AG08395 (cell line): ENCODE data around the gene SUPT7L.
A peak's percentile ranks its signal among the peaks of the same experiment; 100 is the strongest.
"Not testable (repeated sequence)": the region's sequence is repeated elsewhere in the genome, so short reads cannot be mapped to it uniquely, and the experiment has no call there.

Source experiments
- DNase-seq: peaks from one replicate; pipeline ENCODE4 v3.0.0; 2012; ENCODE audit warnings: mixed read lengths, low spot score

The SUPT7L gene

DNA sequence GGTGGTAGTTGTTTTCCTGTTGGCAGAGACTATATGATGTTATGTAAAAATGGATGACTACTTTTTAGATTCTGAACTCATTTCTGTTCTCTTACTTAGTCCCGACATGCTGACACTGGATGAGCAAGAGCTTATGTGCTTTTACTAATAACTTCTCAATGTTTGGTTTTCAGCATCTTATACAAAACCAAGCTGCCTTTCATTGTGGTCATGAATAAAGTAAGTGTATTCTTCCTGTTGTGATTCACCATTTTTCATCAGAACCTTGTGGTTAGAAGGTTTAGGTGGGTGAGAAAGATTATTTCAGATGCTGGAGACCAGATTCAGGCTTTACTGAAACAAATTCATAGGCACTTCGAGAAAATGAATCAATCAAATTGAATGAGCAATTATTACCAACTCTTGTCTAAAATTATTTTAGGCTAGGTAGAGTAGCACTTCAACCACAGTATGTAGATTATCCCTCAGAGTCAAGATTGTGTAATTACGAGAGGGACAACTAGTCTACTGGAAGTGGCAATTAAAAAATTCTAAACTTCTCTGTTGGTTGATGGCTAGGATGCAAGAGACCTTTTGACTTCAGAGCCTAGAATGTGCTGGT, 25.3 kb downstream of the SUPT7L start:
- peak; percentile 27 for DNase-seq

GRCh38 chr2:27636766-27637165, 26.6 kb downstream of the SUPT7L start:
- no peak for DNase-seq

DNA sequence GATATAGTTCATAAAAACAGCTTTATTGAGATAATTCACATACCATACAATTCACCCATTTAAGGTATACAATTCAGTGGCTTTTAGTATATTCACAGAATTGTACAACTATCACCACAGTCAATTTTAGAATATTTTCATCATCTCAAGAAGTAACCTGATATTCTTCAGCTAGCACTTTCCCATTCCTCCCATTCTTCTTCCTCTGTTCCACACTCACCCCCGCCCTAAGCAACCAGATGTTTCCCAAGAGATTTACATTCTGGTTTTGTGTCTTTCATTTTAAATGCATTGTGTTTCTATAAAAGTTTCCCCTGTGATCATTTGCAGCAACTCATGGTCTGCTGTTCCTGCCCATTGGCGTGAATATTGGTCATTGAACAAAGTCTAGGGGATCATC, 29.1 kb downstream of the SUPT7L start:
- no peak for DNase-seq

- not testable (repeated sequence) for DNase-seq
These were observed 33.2 kb downstream of the SUPT7L start for GRCh38 chr2:27630257-27630656.

DNA sequence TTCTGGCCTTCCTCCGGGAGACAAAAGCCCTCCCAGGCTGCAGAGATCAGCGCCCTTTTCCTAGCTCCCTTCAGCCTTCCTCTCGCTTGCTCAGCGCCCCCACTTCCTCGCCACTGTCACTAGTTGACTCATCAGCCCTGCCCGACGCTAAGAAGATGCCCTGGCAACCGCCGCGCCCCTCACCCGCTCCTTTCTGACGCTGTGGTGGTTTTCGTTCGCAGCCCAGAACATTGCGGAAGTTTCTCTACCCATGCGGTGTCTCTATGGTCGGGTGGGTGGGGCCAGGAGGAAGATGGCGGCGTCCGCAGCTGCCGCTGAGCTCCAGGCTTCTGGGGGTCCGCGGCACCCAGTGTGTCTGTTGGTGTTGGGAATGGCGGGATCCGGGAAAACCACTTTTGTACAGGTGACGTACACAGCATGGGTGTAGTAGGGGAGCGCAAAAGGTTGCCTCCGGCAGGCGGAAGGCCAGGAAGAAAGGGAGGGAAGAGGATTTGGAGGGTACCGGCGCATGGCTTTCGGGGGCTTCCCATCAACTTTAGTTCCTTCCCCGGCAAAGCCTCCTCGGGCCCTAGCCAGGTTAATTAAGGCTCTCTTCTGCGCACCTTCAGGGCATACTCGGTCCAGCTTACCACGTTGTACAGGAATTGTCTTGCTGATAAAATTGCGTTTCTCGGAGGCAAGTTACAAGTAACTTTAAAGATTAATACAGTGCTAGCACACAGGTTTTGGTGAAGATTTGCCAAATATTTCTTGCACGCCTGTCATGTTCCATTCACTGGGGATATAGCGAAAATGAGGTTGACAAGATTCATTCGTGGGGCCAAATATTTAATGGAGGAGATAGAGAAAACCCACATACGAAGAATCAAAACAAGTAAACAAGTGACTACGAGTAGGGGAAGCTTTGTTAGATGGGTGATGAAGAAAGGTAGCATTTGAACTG, 34.4 kb downstream of the SUPT7L start, which contains the start of the genes CCDC121 and GPN1:
TSS of gene CCDC121 (minus strand) at position 246 of the 943 bp plus-strand sequence. CDS start 1,213 bp downstream, outside the sequence.
TSS of gene GPN1 (plus strand) at position 284 of the 943 bp plus-strand sequence. CDS start at position 293, 9 bp downstream.
- peak; percentile 93 for DNase-seq

DNA sequence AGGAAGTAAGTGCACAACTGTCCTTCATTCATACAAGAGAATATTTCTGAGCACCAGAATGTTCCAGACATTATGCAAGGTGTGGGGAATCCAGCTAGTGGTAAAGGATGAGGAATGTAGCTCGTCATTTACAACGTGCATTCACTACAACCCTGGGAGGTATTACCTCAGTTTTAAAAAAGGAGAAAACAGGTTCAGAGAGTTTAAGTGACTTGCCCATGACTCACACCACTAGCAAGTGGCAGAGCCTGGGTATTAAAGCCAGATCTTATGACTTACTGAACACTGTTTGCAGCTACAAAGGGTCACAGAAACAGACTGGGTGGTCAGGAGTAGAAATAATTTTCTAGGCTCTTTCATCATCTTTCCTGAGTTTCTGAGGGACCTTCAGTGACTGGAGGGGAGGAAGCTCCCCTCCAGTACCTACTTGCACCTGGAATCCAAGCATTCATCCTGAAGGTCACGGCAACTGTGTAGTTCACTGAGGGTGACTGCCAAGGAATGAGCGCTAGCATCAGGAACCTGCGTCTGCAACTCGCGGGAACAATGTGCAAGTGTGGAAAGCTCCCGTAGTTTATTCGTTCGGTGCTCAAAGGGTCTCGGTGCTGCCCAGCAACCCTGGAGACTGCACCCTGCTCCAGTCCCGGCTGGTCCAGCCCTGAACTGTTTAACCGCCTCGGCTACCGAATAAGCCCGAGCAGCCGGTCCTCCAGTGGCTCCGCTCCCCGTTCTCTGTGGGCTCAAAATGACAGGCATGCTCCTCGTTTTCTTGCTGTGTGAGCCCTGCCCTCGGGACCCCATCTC, 35.2 kb downstream of the SUPT7L start:
- peak; percentile 68 for DNase-seq

DNA sequence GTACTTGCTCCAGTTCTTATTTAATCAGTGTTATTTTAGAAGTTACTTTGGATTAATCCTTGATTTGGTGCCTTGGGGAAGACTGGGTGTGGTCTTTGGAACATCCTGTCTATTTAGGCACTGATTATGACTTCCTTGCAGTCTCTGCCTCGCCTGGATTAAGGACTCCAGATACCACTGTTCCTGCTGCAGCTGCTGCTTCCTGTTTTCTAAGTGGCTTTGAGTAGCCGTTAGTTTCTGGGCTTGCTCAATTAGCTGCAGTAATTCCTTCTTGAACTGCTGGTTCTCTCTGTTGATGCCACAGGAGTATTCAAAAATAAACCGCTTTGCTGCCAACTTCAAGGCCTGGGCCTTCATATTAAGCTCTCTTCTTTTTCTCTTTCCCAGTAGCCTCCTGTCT, 36.5 kb downstream of the SUPT7L start:
- not testable (repeated sequence) for DNase-seq

- not testable (repeated sequence) for DNase-seq
These were observed 37.1 kb downstream of the SUPT7L start for GRCh38 chr2:27626323-27626722.

DNA sequence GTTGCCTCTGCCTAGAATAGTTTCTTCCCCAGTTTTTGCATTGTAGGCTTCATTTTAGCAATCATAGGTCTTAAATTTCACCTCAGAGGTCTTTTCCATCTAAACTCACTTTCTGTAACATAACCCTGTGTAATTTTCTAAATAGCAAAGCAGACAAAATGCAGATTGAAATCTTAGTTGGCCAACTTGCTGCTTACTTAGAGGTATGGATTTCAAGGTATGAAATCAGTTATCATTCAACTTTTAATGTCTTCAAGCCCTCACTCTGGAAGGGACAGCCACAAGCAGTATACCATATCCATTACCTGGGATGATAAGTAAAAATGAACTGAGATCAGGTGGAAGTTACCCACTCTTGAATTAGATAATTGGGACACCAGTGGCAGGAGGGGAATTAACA, 38.5 kb downstream of the SUPT7L start:
- DNase-seq: no peak

- peak; percentile 68 for DNase-seq
These were observed 40.5 kb downstream of the SUPT7L start for GRCh38 chr2:27622921-27623384.

DNA sequence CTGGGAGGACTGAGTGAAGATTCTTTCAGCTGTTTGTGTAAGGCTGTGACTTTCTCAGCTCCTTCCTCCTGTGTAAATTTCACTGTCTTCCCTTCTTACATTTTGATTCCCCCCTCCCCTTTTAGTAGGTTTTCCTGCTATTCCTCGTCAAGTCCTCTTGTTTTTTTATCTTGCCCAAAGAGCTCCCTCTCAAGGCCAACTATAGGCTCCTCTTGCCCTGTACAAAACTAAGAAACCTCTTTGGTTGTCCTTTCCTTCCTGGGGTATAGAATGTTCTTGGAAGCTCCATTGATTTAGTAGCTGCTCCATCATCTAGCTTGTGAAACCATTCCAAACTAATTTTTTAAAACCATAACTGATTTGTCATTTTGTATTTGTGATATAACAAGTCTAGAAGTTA, 41.9 kb downstream of the SUPT7L start:
- DNase-seq: no peak

DNA sequence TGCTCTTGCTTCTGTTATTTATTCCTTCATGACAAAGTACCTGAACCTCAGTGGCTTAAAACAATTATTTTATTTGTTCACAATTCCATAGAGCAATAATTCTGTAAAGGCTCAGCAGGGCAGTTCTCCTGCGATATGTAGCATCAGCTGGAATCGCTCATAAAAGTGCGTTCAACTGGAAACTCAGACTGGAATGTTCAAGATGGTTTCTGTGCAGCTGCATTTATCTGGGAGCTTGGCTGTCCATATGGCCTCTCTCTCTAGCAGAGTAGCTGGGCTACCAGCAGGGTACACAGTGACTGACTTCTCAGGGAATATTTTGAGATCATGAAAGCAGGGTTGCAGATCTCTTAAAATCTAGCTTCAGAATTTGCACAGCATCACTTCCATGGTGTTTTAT, 48.1 kb downstream of the SUPT7L start:
- no peak for DNase-seq

DNA sequence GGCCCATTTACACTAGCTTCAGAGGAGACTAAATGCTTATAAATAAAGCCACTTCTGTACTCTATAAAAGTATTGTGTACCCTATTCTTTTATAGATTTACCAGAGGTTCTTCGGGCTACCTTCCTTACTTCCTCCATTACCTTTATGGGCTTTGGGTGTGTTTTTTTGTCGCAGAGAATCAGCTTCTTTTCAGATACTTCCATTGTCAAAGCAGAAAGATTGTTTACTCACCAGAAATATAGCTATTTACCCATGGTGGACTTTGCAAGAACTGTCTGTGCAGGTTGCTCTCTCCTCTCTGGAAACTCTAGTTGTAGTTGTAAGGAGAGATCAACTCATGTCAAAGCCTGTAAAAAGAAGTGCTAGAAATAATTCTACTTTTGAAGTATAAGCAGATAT, 49.4 kb downstream of the SUPT7L start:
- DNase-seq: no peak

GRCh38 chr2:27606611-27607010, 56.8 kb downstream of the SUPT7L start:
- no peak for DNase-seq
